OCI-LY7 (cell line): Measurements from ENCODE around the gene NR2C2AP.

Source experiments
- CTCF ChIP-seq: fragments of 200-600 bp; sonication (generic); conservative IDR thresholded peaks from 2 replicates; pipeline ENCODE4 v1.5.1; 2014; ENCODE audit warnings: mild to moderate bottlenecking, antibody characterized with exemption, low read length, moderate library complexity, mixed read lengths
- EZH2phosphoT487 ChIP-seq: fragments of 200-600 bp; sonication (generic); IDR thresholded peaks from 2 replicates; pipeline ENCODE4 v1.6.1; 2018; ENCODE audit warnings: low read depth, borderline replicate concordance, mild to moderate bottlenecking, mixed run types, antibody characterized with exemption, low read length, moderate library complexity, mixed read lengths

GRCh38 chr19:19226663-19227062, 23.4 kb upstream of the NR2C2AP start:
- TF ChIP-seq CTCF (no peak), EZH2phosphoT487 (no peak)
